Measurements from ENCODE around the gene SEPTIN1.
"Not testable (repeated sequence)": the region's sequence is repeated elsewhere in the genome, so short reads cannot be mapped to it uniquely, and the experiment has no call there.

The SEPTIN1 gene

DNA sequence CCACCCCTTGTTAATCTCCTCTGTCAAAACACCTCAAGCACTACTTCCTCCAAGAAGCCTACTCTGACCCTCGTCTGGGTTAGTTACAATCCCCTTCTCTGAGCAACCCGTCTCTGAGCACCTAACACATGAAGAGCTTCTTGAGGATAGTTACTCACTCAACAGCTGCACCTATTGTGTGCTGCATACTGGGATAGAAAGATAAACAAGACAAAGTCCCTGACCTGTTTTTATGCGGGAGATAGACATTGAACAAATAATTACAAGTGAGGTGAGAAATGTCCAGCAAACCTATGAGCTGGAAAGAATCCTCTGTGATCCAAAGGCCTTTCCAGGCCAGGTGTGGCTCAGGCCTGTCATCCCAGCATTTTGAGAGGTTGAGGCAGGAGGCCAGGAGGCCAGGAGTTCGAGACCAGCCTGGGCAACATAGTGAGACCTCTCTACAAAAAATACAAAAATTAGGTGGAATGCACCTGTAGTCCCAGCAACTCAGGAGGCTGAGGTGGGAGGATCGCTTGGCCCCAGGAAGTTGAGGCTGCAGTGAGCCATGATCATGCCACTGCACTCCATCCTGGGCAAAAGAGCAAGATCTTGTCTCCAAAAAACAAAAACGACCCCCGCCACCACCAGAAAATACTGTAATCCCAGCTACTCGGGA lies 19.5 kb upstream of the SEPTIN1 start:
- no peak for DNase-seq

- no peak for DNase-seq
Measured at GRCh38 chr16:30399435-30400186, 17.2 kb upstream of the SEPTIN1 start.

DNA sequence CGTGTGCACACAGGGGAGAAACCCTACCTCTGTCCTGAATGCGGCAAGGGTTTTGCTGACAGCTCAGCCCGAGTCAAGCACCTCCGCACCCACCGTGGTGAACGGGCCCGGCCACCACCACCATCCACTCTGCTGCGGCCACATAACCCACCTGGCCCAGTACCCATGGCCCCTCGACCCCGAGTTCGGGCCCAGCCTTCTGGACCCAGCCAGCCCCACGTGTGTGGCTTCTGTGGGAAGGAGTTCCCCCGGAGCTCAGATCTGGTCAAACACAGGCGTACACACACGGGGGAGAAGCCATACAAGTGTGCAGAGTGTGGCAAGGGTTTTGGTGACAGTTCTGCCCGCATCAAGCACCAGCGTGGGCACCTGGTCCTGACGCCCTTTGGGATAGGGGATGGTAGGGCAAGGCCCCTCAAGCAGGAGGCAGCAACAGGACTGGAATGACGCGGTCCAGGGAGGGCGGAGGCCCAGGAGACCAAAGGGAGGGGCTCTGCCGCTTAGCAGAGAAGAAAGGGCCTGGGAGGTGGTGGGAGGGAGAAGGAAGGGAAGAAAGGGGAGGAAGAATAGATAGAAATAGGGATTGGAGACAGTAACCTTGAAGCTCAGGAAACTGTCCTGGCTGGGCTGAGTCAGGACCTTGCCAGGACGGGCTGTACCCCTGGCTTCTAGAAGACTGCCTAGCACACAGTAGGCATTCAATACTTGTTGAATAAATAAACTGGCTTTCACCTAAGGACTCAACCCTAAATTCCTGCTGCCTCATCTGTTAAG lies 16.5 kb upstream of the SEPTIN1 start:
- DNase-seq = no peak

DNA sequence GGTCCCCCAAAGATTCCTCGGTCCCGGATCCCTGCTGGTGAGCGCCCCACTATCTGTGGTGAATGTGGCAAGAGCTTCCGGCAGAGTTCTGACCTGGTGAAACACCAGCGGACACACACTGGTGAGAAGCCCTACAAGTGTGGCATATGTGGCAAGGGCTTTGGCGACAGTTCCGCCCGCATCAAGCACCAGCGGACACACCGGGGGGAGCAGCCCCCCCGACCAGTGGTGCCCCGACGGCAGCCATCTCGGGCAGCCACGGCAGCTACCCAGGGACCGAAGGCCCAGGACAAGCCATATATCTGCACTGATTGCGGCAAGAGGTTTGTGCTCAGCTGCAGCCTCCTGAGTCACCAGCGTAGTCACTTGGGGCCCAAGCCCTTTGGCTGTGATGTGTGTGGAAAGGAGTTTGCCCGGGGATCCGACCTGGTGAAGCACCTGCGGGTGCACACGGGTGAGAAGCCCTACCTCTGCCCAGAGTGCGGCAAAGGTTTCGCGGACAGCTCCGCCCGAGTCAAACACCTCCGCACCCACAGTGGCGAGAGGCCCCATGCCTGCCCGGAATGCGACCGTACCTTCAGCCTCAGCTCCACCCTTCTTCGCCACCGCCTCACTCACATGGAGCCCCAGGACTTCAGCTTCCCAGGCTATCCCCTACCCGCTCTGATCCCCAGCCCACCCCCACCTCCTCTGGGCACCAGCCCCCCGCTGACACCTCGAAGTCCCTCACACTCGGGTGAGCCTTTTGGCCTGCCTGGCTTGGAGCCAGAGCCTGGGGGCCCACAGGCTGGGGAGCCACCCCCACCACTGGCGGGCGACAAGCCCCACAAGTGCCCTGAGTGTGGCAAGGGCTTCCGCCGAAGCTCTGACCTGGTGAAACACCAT lies 15.7 kb upstream of the SEPTIN1 start:
- DNase-seq = no peak

DNA sequence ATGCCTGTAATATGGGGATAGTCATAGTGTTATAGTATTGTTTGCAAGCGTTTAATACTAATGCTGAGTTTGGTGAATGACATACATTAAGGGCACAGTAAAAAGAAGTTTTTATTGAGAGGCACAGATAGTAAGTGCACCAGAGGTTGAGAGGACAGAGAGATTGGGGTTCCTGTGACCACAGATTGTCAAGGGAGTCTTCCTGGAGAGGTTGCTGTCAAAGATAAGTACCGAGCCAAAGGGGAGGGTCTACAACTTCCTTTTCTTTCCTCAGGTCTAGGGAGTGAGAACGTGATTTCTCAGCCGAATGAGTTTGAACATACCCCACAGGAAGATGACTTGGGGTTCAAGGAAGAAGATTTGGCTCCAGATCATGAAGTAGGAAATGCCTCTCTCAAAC lies 14.7 kb upstream of the SEPTIN1 start:
- DNase-seq = no peak

DNA sequence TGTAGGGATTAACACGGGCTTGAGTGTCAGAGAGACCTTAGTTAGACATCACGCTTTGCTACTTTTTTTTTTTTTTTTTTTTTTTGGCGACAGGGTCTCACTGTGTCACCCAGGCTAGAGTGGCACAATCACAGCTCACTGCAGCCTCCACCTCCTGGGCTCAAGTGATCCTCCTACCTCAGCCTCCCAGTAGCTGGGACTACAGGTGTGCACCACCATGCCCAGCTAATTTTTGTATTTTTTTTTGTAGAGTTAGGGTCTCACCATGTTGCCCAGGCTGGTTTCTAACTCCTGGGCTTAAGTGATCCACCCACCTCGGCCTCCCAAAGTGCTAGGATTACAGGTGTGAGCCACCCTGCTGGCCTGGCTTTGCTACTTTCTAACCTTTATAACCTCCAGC lies 14.3 kb upstream of the SEPTIN1 start:
- DNase-seq = not testable (repeated sequence)

GRCh38 chr16:30395992-30396585 lies 13.7 kb upstream of the SEPTIN1 start:
- no peak for DNase-seq

GRCh38 chr16:30395155-30395991 lies 13.0 kb upstream of the SEPTIN1 start, which contains the start of gene ZNF48:
TSS of gene ZNF48 (plus strand) at chr16:30395420. CDS start at chr16:30395795, 375 bp downstream.
- DNase-seq = peak; percentile 44

- DNase-seq = no peak
Measured at GRCh38 chr16:30394592-30395154, 12.3 kb upstream of the SEPTIN1 start.

DNA sequence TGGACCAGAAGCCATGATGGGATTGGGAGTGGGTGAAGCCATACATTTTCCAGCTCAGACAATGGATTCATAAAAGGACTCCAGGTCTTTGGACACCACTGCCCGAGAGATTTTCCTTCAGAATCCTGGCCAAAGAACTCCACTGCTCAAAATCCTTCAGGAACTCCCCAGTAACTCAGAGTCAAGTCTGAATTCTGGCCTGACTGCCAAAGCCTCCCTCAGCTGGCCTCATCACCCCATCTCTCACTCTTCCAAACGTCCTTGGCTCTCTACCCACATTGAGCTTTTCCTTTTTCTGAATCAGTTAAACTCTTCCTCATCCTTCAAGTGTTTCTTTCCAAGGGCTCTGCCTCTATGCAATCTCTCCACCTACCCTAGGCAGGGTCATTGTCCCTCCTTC lies 1.2 kb upstream of the SEPTIN1 start:
- DNase-seq = no peak

DNA sequence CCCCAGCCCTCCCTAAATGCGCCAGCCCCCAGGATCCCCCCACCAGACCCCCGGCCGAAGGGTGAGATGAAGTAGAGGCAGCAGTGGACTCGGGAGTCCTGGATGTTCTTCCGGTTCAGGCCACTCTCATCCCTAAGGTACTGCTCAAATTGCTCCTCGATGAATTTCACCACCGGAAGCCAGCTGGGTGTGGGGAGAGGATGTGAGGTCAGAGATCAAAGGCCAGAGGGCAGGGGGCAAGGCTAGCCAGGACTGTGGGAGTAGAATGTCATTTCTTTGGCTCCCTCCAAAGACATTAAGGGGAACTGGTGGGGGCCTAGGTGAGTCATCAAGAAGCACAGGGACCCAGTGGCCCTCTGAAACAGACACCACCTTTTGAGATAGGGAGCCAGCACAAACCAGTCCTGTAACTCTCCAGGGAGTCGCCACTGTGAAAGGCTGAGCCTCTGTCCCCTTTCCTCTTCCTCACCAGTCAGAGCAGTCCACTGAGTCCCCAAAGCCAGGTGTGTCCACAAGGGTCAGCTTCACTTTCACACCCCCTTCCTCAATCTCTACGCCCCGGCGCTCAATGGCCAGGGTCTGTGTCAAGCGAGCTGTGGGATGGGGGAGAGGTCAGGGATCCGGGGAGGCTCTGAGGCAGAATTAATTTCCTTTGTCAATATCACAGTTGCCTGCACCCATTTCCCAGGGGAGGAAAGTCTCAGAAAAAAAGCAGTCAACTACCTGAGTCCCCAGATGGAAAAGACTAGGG lies 895 bp downstream of the SEPTIN1 start:
- DNase-seq = no peak

GRCh38 chr16:30380803-30381208 lies 1.6 kb downstream of the SEPTIN1 start:
- no peak for DNase-seq

GRCh38 chr16:30380072-30380802 lies 2.1 kb downstream of the SEPTIN1 start:
- DNase-seq = no peak

- no peak for DNase-seq
Measured at GRCh38 chr16:30379158-30379783, 3.1 kb downstream of the SEPTIN1 start.

DNA sequence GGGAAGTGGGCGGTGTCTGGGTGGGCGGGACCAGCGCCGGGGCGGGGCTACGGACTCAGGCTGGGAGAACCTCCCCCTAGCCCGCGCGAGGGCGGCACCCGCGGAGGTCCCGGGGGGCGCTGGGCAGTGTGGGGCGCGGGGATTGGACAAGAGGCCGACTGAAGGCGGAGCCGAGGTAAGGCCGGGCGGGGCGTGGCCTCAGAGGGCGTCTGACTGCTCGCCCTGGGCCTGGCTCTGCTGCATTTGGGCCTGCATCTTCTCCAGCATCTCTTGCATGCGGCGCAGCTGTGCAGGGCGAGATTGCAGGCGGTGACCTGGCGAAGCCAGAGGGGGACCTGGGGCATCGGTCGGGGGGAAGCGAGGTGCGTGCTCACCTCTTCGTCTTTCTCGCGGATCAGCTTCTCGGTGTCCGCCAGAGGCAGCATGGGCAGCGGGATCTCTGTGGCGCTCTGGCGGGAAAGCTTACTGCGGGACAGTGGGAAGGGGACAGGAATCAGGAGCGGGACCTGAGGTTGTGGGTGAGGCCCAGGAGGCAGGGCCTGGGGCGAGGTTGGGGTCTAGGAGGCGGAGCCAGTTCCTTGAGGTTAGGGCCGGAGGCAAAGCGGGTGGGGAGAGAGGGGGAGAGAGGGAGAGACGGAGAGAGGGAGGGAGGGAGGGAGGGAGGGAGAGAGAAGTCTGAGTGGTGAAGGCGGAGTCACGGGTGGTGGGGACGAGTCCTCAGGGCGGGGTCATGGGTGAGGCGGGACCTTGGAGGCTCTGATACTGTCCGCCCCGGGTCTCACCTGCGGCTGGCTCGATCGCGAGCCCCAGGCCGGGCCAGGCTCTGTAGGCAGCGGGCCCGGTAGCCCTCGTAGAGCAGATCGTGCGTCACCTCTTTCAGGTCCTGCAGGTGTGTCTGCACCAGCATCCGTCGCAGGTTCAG lies 3.9 kb downstream of the SEPTIN1 start:
- DNase-seq = peak; percentile 88

DNA sequence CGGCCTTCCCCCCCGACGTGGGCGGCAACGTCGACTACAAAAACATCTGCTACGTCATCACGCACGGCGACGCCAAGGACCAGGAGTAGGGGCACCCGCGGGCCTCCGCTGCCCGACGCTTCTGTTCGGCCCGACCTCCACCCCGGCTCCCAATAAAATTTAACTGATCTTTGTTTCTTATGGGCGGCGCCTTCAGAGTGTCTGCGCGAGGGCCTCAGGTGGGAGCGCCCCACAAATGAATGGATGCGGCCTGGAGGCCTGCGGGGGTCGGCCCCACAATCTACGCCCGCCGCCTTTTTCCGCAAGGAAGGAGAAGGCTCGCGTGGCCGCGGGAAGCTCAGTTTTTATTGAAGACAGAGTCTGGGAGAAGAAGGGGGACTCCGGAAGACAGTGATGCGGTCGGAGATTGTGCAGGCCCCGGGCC lies 4.5 kb downstream of the SEPTIN1 start:
- DNase-seq = peak; percentile 85

DNA sequence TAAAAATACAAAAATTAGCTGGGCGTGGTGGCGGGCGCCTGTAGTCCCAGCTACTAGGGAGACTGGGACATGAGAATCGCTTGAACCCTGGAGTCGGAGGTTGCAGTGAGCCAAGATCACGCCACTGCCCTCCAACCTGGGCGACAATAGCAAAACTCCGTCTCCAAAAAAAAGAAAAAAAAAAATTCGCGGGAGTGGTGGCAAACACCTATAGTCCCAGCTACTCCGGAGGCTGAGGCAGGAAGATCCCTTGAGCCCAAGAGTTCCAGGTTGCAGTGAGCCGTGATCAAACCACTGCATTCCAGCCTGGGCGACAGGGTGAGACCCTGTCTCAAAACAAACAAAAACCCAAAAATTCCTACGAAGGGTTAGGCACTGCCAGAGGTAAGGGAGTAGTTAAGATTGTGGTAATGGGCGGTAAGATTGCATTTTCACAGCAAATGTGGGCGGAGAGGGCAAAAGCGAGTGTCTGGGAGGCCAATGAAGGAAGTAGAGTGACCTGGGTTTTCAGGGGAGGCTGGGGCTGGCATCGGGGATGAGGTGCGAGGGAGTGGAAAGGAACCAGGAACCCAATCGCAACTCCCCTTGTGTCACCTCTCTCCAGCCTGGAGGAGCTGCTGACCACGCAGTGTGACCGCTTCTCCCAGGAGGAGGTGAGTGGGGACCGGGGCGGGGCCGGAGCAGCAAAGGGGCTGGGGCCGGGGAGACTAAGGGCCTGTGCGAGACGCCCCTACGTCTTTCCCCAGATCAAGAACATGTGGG lies 5.1 kb downstream of the SEPTIN1 start:
- peak; percentile 73 for DNase-seq

Measured in GF-D8 (cell line).